Mucosa of gallbladder (tissue), 1 donor: Measurements from ENCODE around the gene ASTL. TPM values are rescaled to one million over a fixed set of nuclear protein-coding genes. Genes with fewer than 3 reads are reported as not detected.
"Not testable (repeated sequence)": the region's sequence is repeated elsewhere in the genome, so short reads cannot be mapped to it uniquely, and the experiment has no call there.

Experiments
- DNase-seq: peaks from one replicate; pipeline ENCODE4 v3.0.0-alpha.2; 2020; ENCODE audit warnings: low spot score
- total RNA-seq: library from RNA; stranded (reverse); gene quantifications from one replicate; pipeline ENCODE4 v1.2.1, GENCODE V29; 2021
- donor health status: DM: no; HTN: no; CAD: no.

Gene ASTL
- not detected for total RNA-seq

DNA sequence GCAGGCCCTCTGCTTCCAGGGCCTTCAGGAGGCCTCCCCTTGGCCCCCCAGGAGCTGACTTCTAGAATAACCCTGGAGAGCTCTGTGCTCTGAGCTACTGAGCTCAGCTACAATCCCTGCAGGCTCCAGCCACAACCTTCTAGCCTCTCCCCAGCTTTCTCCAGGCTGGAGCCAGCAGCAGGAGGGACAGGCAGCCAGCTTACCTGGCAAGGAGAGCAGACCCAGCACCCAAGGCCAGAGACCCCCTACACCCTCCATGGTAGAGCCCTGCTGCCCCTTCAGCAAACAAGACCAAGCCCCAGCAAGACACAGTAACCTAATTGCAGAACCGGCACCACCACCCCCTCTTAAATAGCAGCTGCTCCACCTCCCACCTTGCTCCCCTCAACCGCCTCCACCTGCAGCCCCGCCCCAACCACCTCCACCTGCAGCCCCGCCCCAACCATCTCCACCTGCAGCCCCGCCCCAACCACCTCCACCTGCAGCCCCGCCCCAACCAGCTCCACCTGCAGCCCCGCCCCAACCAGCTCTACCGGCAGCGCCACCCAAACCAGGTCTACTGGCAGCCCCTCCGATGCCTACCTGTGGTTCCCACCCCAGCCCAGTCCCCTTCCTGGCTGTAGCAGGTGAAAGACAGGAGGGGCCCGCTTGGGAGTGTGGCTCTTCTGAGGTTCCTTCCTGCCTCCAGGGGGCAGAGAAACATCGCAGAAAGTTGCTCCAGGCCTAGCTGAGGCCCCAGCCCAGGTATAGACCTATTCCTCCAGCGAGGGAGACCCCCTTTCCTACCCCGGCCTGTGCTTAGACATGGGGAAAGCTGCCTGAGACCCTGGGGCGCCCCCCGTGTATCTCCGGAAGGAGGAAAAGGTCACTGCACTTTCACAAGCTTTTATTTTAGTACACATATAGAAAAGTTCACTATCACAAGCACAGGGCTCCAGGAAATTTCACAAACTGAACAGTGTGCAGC, at the start of gene ASTL:
ASTL (minus strand) TSS at position 324 of the 967 bp plus-strand sequence; CDS start at position 258, 66 bp downstream.
- DNase-seq, result peak; percentile 31

GRCh38 chr2:96186562-96186961, 48.3 kb upstream of the ASTL start:
- DNase-seq, result no peak

DNA sequence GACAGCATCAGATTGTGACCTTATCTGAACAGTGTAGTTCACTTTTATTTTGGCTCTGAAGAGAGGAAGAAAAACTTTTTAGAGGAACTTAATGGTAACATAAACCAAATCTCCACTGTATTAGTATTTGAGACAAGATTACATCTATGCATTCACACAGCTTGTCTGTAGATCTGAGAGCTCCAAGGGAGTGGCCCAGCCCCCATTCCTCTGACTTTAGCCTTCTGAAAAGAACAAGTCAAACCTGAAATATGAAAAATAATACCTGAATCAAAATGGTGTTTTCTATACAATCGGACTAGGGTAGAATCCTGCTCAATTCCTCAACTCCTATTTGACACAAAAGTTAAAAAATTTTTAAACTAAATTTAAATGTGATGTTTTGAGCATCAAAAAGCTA, 47.2 kb upstream of the ASTL start:
- DNase-seq, result no peak

DNA sequence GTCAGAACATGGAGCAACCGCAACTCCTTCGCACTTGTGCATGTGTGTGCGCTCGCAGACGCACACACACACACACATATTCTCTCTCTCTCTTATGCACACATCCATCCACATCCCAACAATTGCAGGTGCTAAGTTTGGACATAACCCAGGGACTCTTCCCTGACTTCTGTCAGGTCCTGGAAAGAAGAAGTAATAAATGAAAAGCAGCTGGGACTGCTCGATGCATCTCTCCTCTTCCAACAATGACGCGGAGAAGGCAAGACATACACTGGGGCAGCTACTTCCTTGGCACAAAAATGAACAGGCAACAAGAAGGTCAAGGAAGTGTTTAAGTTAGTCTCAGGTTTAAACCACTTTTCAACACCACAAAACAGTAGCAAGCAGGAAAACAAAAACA, 46.7 kb upstream of the ASTL start:
- no peak for DNase-seq

- no peak for DNase-seq
Measured at GRCh38 chr2:96184188-96184587, 45.9 kb upstream of the ASTL start.

DNA sequence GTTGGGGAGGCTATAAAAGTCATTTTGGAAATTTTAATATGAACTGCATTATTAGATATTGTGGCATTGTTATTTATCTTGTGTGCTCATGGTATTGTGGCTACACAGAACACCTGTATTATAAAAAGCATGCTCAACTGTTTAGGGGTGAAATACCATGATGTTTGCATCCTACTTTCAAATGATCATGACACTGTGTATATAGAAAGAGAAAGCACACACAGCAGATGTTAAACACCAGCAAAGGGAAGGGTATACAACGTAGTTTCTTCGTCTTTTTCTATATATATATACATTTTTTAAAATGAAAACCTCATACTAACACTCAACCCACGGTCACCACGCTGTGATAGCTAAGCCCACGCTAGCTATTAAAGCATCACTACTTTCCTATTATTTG, 43.2 kb upstream of the ASTL start:
- DNase-seq, result no peak

DNA sequence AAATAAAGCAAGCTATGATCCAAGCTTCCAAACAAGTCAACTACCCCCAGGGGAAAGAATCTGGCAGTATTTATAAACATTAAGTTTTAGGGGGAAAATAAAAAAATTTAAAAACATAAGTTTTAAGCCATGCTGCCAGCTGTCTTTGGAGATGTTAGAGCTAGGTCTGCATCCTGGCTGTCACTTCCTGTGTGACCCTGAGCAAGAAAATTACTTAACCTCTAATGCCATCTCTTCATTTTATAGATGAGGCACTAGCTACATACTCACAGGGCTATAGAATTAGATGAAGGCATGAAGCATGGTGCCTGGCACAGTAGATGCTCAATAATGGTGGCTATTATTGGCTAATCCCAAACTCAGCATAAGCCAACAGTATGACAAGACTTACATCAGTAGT, 42.2 kb upstream of the ASTL start:
- no peak for DNase-seq

DNA sequence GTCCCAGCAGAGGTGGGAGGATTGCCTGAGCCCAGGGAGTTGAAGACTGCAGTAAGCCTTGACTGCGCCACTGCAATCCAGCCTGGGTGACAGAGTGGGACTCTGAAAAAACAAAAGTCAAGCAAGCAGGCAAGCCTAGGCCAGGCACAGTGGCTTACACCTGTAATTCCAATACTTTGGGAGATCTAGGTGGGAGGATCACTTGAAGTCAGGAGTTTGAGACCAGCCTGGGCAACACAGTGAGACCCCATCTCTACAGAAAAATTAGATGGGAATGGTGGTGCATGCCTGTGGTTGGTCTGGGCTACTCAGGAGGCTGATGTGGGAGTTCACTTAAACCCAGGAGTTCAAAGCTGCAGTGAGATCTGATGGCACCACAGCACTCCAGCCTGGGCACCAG, 41.7 kb upstream of the ASTL start:
- DNase-seq, result no peak

DNA sequence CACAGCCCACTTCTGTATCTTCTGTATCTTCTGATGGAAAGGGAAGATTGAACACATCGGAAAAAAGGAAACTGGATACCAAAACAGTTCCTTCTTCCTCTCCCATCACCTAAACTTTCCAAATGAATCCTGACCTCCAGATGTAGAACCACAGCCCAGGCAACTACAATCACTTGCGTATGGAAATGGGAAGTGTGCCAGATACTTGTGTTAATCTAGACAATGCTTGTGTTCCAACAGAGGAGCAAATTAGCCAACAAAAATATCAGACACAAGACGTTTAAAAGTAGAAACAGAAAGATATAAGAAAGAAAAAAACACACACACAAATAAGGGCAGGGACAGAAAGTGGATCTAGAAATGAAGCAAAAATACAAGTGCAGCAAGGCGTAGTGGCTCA, 38.4 kb upstream of the ASTL start:
- DNase-seq, result no peak

DNA sequence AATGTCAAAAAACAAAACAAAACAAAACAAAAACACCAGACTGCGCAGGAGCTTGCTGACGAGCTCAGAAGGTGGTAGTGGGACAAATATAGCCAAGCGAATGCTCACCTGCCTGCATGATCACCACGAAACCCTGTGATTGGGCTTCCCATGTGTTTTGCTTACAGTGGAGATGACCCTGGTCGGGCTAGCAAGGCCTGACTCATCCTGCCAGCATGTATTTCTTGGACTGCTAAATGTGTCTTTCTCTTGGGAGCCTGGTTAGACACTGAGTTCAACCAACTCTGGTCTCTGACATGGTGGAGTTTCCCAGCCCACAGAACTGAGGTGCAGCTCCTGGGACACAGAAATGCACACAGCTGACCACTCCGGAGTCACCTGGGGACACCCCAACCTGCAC, 37.6 kb upstream of the ASTL start:
- no peak for DNase-seq

DNA sequence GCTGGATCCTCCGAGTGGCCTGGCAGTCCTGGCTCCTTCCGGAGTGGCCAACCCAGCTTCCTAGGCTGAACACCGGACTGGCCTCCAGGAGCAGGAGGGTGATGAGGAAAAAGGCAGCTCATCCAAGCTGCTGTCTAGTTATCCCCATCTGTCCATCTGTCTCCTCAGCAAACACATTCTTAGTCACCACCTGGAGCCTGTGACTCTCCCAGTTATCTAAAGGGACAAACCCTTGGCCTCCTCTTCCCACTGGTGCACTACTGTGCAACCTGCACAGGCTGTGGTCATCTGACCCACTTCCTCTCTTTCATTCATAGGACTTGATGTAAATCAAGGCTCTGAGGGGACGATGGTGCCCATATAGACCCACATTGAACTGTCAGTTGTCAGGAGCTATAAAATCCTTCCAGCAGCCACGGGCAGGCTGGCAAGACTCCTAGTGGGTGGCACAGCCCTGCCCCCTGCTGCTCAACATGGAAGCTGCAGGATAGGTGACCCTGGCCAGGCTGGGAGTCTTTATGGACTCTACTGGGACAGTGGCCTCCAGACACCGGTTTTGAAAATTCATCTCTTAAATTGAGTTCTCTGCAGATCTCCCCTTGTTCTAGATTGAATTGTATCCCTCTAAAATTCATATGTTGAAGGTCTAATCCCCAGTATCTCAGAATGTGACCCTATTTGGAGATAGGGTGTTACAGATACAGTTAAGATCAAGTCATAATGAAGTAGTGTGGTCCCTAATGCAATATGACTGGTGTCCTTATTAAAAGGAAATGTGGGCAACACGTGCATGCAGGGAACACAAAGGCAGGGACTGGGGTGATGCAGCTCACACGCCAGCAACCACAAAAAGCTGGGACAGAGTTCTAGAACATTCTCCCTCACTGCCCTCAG, 36.2 kb upstream of the ASTL start:
- peak; percentile 80 for DNase-seq

DNA sequence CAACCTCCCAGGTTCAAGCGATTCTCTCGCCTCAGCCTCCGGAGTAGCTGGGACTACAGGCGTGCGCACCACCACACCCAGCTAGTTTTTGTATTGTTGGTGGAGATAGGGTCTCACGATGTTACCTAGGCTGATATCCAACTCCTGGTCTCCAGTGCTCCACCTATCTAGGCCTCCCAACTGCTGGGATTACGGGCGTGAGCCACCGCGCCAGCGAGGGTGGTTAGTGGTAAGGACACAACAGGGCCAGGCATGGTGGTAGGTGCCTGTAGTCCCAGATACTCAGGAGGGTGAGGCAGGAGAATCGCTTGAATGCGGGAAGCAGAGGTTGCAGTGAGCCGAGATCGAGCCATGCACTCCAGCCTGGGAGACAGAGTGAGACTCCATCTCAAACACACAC, 33.5 kb upstream of the ASTL start:
- DNase-seq, result no peak

DNA sequence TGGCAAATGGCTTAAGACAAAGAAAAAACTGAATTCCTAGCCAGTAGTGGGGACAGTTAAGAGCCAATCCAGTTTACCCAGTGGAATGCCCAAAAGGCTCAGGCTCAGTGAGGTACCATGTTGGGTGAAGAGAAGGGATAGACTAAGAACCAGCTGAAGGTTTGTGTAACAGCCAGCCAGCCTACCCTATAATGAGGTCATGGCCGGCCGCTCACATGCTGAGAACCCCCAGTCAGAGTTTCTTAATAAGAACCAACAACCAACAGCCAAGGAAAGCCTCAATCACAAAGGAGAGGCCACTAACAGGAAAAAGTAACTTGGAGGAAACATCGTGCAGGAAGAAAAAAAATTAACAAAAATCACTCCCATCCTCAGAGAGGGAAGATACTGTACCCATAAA, 32.3 kb upstream of the ASTL start:
- no peak for DNase-seq

DNA sequence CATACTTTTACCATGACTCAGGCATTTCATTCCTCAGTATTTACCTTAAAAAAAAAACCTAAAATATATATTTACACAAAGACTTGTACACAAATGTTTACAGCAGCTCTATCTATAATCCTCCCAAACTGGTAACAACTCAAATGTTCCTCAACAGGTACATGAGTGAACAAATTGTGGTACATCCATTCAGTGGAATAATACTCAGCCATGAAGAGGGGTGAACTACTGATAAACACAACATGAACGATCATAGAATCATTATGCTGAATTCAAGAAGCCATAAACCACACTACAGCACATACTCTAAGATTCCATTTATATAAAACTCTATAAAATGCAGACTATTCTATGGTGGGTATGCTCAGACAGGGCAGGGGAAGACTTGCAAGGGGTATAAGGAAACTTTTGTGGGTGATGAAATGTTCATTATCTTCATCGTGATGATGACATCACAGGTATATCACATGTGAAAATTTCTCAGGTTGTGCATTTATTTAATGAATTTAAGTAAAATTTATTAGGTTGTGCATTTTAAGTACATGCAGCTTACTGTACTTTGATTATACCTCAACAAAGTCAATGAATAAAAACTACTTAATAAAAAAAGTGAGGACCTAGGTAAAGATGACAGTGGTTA, 31.7 kb upstream of the ASTL start:
- DNase-seq, result no peak

DNA sequence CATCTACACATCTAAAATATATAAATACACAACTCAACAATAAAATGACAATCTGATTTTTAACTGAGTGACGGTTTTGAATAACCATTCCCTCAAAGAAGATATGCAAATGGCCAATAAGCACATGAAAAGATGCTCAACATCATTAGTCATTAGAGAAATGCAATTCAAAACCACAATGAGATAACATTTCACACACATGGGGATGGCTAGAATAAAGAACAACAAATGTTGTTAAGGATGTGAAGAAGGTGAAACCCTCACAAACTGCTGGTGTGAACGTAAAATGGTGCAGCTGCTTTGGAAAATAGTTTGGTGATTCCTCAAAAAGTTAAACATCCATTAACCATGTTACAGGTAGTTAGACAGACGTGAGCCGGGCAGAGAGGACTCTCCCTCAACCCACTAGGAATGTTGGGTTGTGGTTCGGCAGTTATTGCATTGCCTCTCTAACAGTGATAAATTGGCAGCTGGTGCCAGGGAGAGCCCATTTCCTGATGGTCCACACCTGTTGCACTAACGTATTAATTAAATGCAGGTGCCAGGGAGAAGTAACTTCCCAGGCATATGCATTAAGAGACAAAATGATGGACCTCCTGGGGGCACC, 29.2 kb upstream of the ASTL start:
- no peak for DNase-seq

DNA sequence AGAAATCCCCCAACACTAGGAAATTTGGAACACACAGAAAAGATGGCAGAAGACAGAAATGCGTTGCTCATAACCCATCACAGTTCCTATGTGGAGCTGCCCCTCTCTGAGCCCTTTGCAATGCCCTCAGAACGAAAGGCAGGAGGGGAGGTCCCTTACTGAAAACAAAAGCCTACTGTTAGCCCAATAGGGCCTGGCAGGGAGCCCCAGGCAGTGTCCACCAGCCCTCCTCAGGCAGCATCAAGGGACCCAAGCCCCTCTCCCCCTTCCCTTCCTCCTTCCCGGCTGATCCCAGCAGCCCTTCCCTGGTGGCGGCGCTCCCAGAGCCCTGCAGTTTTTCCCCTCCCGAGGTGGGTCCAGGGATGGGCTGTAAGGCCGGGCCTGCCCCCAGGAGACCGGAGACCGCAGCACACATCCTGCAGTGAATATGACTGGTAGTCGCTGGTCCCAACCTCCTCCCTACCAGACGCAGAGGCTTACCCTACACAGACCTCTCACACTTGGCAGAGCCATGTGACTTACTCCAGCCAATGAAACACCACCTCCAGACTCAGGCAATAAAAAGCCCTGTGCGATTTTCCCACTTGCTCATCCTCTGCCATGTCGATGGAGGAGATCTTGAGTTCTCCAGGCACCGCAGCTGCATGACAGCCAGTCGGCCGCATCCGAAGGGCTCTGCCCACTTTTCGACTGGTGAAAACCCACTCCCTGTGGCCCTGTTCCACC, 26.3 kb upstream of the ASTL start:
- no peak for DNase-seq

DNA sequence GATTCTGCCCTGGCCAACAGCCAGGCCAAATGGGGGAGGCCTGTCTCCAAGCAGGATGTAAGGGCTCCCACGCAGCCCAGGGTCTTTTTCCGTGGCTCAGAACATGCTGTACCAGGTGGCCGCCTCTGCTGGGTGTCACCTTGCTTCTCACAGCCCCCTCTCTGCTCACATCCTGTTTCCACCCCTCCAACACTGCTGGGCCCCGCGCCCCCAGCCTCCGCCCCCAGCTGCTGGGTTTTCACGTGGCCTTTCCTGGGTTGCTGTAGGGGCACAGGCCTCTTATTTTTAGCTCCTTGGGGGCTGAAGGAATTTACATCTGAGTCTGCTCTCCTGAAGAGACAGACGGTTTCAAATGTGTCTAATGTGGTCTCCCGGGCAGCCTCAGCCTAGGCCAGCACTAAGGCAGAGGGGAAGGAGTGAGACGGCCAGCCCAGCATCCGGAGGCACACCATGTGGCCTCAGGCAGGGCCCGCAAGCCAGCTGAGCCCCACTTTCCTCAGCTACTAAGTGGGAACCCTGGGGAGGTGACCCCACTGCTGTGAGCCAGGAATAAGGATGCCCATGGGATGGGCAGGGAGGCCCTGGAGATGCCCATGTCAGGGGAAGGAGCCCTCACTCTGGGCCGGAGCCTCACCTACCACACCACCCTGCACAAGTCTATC, 25.6 kb upstream of the ASTL start:
- DNase-seq, result no peak

GRCh38 chr2:96163415-96163767, 25.1 kb upstream of the ASTL start:
- no peak for DNase-seq

- DNase-seq, result no peak
Measured at GRCh38 chr2:96161898-96162297, 23.6 kb upstream of the ASTL start.

- DNase-seq, result not testable (repeated sequence)
Measured at GRCh38 chr2:96160366-96160765, 22.1 kb upstream of the ASTL start.
